SK-N-SH (cell line): Measurements from ENCODE around the gene A2M. TPM values are rescaled to one million over a fixed set of nuclear protein-coding genes. Genes with fewer than 3 reads are reported as not detected.

ENCODE experiments used
- CTCF ChIA-PET: fragments of 300-600, 350-600 bp; formaldehyde crosslinking; extraction: SDS; loops from one replicate; lab custom pipeline; 2021; lab: Yijun Ruan, JAX
- POLR2A ChIA-PET: fragments of 350-600 bp; sonication (Branson Sonifier 250); formaldehyde crosslinking; extraction: SDS; loops from one replicate; lab custom pipeline; 2020; ENCODE audit warnings: antibody characterized with exemption, inconsistent platforms; lab: Yijun Ruan, JAX
- DNase-seq: peaks from one replicate; pipeline ENCODE4 v3.0.0; 2012
- H2AFZ ChIP-seq: fragments of 200-600 bp; sonication (generic); 2 replicates; pipeline ENCODE4 v1.8.1; 2016; ENCODE audit warnings: antibody characterized with exemption, mild to moderate bottlenecking, low read depth
- H3F3A ChIP-seq: fragments of 200-600 bp; sonication (generic); replicated peaks from 2 replicates; pipeline ENCODE3; 2016; ENCODE audit warnings: antibody characterized with exemption, mild to moderate bottlenecking; ENCODE audit not compliant: insufficient read depth
- H3K27ac ChIP-seq, 2 experiments: fragments of 200-500 bp in 1 of 2; fragments of 200-600 bp in 1 of 2; sonication (Bioruptor generic) in 1 of 2; sonication (generic), shearing (Covaris generic) in 1 of 2; 2 replicates each; pipeline versions ENCODE4 v1.5.1 to v1.6.1; 2014 to 2016; ENCODE audit warnings: low read depth in 2 of 2, inconsistent platforms in 1 of 2, low read length in 1 of 2, mild to moderate bottlenecking in 1 of 2, mixed read lengths in 1 of 2
- H3K27me3 ChIP-seq: fragments of 200-600 bp; sonication (generic), shearing (Covaris generic); 2 replicates; pipeline ENCODE4 v1.6.1; 2016; ENCODE audit warnings: mixed run types; ENCODE audit not compliant: insufficient read depth
- H3K36me3 ChIP-seq, 2 experiments: fragments of 200-500 bp in 1 of 2; fragments of 200-600 bp in 1 of 2; sonication (Bioruptor generic) in 1 of 2; sonication (generic) in 1 of 2; replicated peaks in 1 of 2; 2 replicates each; pipeline versions ENCODE3 to v1.5.1; 2014 to 2016; ENCODE audit warnings: low read length in 1 of 2, mild to moderate bottlenecking in 1 of 2; ENCODE audit not compliant: insufficient read depth in 2 of 2, control insufficient read depth in 1 of 2
- H3K4me1 ChIP-seq, 2 experiments: fragments of 200-500 bp in 1 of 2; fragments of 200-600 bp in 1 of 2; sonication (Bioruptor generic) in 1 of 2; sonication (generic), shearing (Covaris generic) in 1 of 2; 2 replicates each; pipeline versions ENCODE4 v1.5.1 to v1.6.1; 2014 to 2016; ENCODE audit warnings: low read depth in 1 of 2, low read length in 1 of 2, mixed run types in 1 of 2; ENCODE audit not compliant: insufficient read depth in 2 of 2, control insufficient read depth in 1 of 2
- H3K4me2 ChIP-seq: fragments of 200-600 bp; sonication (generic), shearing (Covaris generic); 2 replicates; pipeline ENCODE4 v1.6.1; 2017; ENCODE audit warnings: mixed run types
- H3K4me3 ChIP-seq, 2 experiments: fragments of 200-500 bp in 1 of 2; fragments of 200-600 bp in 1 of 2; sonication (Bioruptor generic) in 1 of 2; sonication (generic), shearing (Covaris generic) in 1 of 2; 2 replicates each; pipeline versions ENCODE4 v1.5.1 to v1.8.1; 2014 to 2016; ENCODE audit warnings: low read depth in 2 of 2, inconsistent platforms in 1 of 2, low read length in 1 of 2, mild to moderate bottlenecking in 1 of 2, mixed read lengths in 1 of 2, moderate library complexity in 1 of 2
- H3K79me2 ChIP-seq: fragments of 200-600 bp; sonication (generic); 2 replicates; pipeline ENCODE4 v1.8.1; 2017; ENCODE audit warnings: mild to moderate bottlenecking; ENCODE audit not compliant: insufficient read depth
- H3K9ac ChIP-seq: fragments of 200-600 bp; sonication (generic); 2 replicates; pipeline ENCODE4 v1.6.1; 2017; ENCODE audit warnings: mixed run types
- H3K9me2 ChIP-seq: fragments of 200-600 bp; sonication (generic); 2 replicates; pipeline ENCODE4 v1.6.1; 2017; ENCODE audit warnings: mixed run types
- H3K9me3 ChIP-seq: fragments of 200-600 bp; sonication (generic); 2 replicates; pipeline ENCODE4 v1.6.1; 2017; ENCODE audit warnings: mixed run types, mild to moderate bottlenecking, moderate library complexity
- H4K20me1 ChIP-seq: fragments of 200-600 bp; sonication (generic); 2 replicates; pipeline ENCODE4 v1.6.1; 2017; ENCODE audit warnings: mild to moderate bottlenecking, mixed run types; ENCODE audit not compliant: insufficient read depth
- EP300 ChIP-seq, 2 experiments: IDR thresholded peaks; 2 replicates each; pipeline versions ENCODE4 v1.4.0 to v1.6.1; 2012; ENCODE audit warnings: borderline replicate concordance in 1 of 2, low read depth in 1 of 2, low read length in 1 of 2
- FOSL2 ChIP-seq: IDR thresholded peaks from 2 replicates; pipeline ENCODE4 v1.4.0; 2012; ENCODE audit warnings: low read depth, mild to moderate bottlenecking, moderate library complexity, borderline replicate concordance
- FOXJ3 ChIP-seq: sonication (generic); formaldehyde crosslinking; IDR thresholded peaks from 2 replicates; pipeline ENCODE4 v1.5.1; 2020; ENCODE audit warnings: mild to moderate bottlenecking, missing genetic modification reagents
- MXI1 ChIP-seq: IDR thresholded peaks from 2 replicates; pipeline ENCODE4 v1.6.1; 2012; ENCODE audit warnings: mild to moderate bottlenecking, low read depth, low read length, improper control_type of control experiment
- NFIC ChIP-seq: IDR thresholded peaks from 2 replicates; pipeline ENCODE4 v1.4.0; 2012; ENCODE audit warnings: borderline replicate concordance
- RAD21 ChIP-seq: IDR thresholded peaks from 2 replicates; pipeline ENCODE4 v1.6.1; 2012; ENCODE audit warnings: mild to moderate bottlenecking, low read length
- RCOR1 ChIP-seq: fragments of 150-350 bp; IDR thresholded peaks from 2 replicates; pipeline ENCODE4 v1.6.1; 2017; ENCODE audit warnings: antibody characterized with exemption, low read length
- SMC3 ChIP-seq: IDR thresholded peaks from 2 replicates; pipeline ENCODE4 v1.6.1; 2012; ENCODE audit warnings: low read depth, low read length, improper control_type of control experiment
- TAF1 ChIP-seq: IDR thresholded peaks from 2 replicates; pipeline ENCODE4 v1.6.1; 2012; ENCODE audit warnings: low read depth, mild to moderate bottlenecking, low read length, moderate library complexity, borderline replicate concordance
- TCF12 ChIP-seq: IDR thresholded peaks from 2 replicates; pipeline ENCODE4 v1.4.0; 2012
- USF1 ChIP-seq: IDR thresholded peaks from 2 replicates; pipeline ENCODE4 v1.4.0; 2012; ENCODE audit warnings: low read depth, borderline replicate concordance
- YY1 ChIP-seq: IDR thresholded peaks from 2 replicates; pipeline ENCODE4 v1.4.0; 2012; ENCODE audit warnings: low read depth, mild to moderate bottlenecking
- WGBS: methylation state at CpG from one replicate; pipeline ENCODE4 v1.1.6; 2017; ENCODE audit warnings: low lambda C conversion rate; 5-methylcytosine and 5-hydroxymethylcytosine counted together
- polyA plus RNA-seq, 3 experiments: library from polyadenylated mRNA; depleted of rRNA; stranded (reverse); fragments of >200 nt; gene quantifications; 2 replicates each; pipeline ENCODE4 v1.2.3, GENCODE V29; 2012
- TF ChIP-seq, protein P1 (sequence below): fragments of 150-350 bp; IDR thresholded peaks from 2 replicates; pipeline ENCODE4 v1.6.1; 2016; ENCODE audit warnings: mild to moderate bottlenecking, low read depth, low read length
- TF ChIP-seq, protein P2 (sequence below): IDR thresholded peaks from 2 replicates; pipeline ENCODE4 v1.4.0; 2012; ENCODE audit warnings: low read depth, borderline replicate concordance
- TF ChIP-seq, protein P3 (sequence below): IDR thresholded peaks from 2 replicates; pipeline ENCODE4 v1.6.1; 2012; ENCODE audit warnings: mild to moderate bottlenecking, low read depth, low read length, moderate library complexity

The A2M gene
- polyA plus RNA-seq, 1 of the 3 experiments (the other 2 are of a cell fraction): not detected

GRCh38 chr12:9084417-9084816 lies 31.3 kb downstream of the A2M start:
- H3K9me3 ChIP-seq: no peaks in the 10 kb centered on the region
- no peak for DNase-seq
- no peaks in the 10 kb centered on the region for H3F3A ChIP-seq
- H3K9me2 ChIP-seq: no peaks in the 10 kb centered on the region
- no peaks in the 10 kb centered on the region for H4K20me1 ChIP-seq
- H3K79me2 ChIP-seq: no peaks in the 10 kb centered on the region
- H3K27ac ChIP-seq: no peak overlapping the region
- H3K9ac ChIP-seq: no peak overlapping the region
- no peak for TF ChIP-seq EP300 (IDR thresholded peaks at IDR 0.05; ENCODE audit: borderline replicate concordance in 1 of 2, low read depth in 1 of 2, low read length in 1 of 2)
- TF ChIP-seq, protein P1, sequence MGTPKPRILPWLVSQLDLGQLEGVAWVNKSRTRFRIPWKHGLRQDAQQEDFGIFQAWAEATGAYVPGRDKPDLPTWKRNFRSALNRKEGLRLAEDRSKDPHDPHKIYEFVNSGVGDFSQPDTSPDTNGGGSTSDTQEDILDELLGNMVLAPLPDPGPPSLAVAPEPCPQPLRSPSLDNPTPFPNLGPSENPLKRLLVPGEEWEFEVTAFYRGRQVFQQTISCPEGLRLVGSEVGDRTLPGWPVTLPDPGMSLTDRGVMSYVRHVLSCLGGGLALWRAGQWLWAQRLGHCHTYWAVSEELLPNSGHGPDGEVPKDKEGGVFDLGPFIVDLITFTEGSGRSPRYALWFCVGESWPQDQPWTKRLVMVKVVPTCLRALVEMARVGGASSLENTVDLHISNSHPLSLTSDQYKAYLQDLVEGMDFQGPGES: no peak
- TF ChIP-seq RCOR1: no peak
- TF ChIP-seq, protein P2, sequence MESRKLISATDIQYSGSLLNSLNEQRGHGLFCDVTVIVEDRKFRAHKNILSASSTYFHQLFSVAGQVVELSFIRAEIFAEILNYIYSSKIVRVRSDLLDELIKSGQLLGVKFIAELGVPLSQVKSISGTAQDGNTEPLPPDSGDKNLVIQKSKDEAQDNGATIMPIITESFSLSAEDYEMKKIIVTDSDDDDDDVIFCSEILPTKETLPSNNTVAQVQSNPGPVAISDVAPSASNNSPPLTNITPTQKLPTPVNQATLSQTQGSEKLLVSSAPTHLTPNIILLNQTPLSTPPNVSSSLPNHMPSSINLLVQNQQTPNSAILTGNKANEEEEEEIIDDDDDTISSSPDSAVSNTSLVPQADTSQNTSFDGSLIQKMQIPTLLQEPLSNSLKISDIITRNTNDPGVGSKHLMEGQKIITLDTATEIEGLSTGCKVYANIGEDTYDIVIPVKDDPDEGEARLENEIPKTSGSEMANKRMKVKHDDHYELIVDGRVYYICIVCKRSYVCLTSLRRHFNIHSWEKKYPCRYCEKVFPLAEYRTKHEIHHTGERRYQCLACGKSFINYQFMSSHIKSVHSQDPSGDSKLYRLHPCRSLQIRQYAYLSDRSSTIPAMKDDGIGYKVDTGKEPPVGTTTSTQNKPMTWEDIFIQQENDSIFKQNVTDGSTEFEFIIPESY: no peak
- no peak for TF ChIP-seq FOSL2
- no peak for TF ChIP-seq SMC3
- no peak for TF ChIP-seq TAF1
- TF ChIP-seq TCF12: no peak
- TF ChIP-seq RAD21: no peak
- no peak for TF ChIP-seq YY1
- no peak for TF ChIP-seq NFIC
- no peak for TF ChIP-seq FOXJ3 (CRISPR knock-in tag)
- no peak for TF ChIP-seq MXI1
- TF ChIP-seq, protein P3, sequence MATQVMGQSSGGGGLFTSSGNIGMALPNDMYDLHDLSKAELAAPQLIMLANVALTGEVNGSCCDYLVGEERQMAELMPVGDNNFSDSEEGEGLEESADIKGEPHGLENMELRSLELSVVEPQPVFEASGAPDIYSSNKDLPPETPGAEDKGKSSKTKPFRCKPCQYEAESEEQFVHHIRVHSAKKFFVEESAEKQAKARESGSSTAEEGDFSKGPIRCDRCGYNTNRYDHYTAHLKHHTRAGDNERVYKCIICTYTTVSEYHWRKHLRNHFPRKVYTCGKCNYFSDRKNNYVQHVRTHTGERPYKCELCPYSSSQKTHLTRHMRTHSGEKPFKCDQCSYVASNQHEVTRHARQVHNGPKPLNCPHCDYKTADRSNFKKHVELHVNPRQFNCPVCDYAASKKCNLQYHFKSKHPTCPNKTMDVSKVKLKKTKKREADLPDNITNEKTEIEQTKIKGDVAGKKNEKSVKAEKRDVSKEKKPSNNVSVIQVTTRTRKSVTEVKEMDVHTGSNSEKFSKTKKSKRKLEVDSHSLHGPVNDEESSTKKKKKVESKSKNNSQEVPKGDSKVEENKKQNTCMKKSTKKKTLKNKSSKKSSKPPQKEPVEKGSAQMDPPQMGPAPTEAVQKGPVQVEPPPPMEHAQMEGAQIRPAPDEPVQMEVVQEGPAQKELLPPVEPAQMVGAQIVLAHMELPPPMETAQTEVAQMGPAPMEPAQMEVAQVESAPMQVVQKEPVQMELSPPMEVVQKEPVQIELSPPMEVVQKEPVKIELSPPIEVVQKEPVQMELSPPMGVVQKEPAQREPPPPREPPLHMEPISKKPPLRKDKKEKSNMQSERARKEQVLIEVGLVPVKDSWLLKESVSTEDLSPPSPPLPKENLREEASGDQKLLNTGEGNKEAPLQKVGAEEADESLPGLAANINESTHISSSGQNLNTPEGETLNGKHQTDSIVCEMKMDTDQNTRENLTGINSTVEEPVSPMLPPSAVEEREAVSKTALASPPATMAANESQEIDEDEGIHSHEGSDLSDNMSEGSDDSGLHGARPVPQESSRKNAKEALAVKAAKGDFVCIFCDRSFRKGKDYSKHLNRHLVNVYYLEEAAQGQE: no peak
- TF ChIP-seq USF1: no peak
- H3K4me3 ChIP-seq: no peak overlapping the region
- WGBS: 34% methylated on average over 2 of the region's 2 CpGs
- no peak overlapping the region for H3K4me2 ChIP-seq
- H3K27me3 ChIP-seq: no peaks in the 10 kb centered on the region
- CTCF ChIA-PET: interaction anchor here (0.9 kb wide), 1 partner anchor 18 kb away, joined by 3 read pairs; no protein-coding TSS in a partner anchor
- H2AFZ ChIP-seq: no peak overlapping the region
- POLR2A ChIA-PET: no interaction called here
- no peaks in the 10 kb centered on the region for H3K36me3 ChIP-seq
- no peaks in the 10 kb centered on the region for H3K4me1 ChIP-seq
